DMS153 treated with DMSO at 0.1 percent for 48 hours (cell line): Measurements from ENCODE around the gene COL23A1.

Experiments
- DNase-seq: peaks from one replicate; lab custom pipeline; 2025; ENCODE audit not compliant: unreplicated experiment; lab: John Stamatoyannopoulos, UW

The COL23A1 gene

GRCh38 chr5:178439493-178440180 is 150.6 kb downstream of the COL23A1 start:
- DNase-seq: no peak

- no peak for DNase-seq
Measured at GRCh38 chr5:178438796-178439195, 151.4 kb downstream of the COL23A1 start.

- DNase-seq: no peak
Measured at GRCh38 chr5:178437386-178438075, 152.7 kb downstream of the COL23A1 start.

GRCh38 chr5:178436326-178436940 is 153.8 kb downstream of the COL23A1 start:
- DNase-seq: no peak

GRCh38 chr5:178435321-178436238 is 154.6 kb downstream of the COL23A1 start:
- no peak for DNase-seq

GRCh38 chr5:178434851-178435250 is 155.3 kb downstream of the COL23A1 start:
- no peak for DNase-seq

GRCh38 chr5:178434016-178434761 is 156.0 kb downstream of the COL23A1 start:
- no peak for DNase-seq

- DNase-seq: no peak
Measured at GRCh38 chr5:178433273-178433775, 156.9 kb downstream of the COL23A1 start.

- no peak for DNase-seq
Measured at GRCh38 chr5:178432421-178433272, 157.5 kb downstream of the COL23A1 start.

GRCh38 chr5:178431782-178432165 is 158.4 kb downstream of the COL23A1 start:
- no peak for DNase-seq

GRCh38 chr5:178431063-178431781 is 159.0 kb downstream of the COL23A1 start:
- no peak for DNase-seq

GRCh38 chr5:178430186-178431062 is 159.8 kb downstream of the COL23A1 start:
- no peak for DNase-seq

GRCh38 chr5:178429491-178430185 is 160.6 kb downstream of the COL23A1 start:
- no peak for DNase-seq

GRCh38 chr5:178429156-178429468 is 161.1 kb downstream of the COL23A1 start:
- DNase-seq: no peak

GRCh38 chr5:178428341-178429155 is 161.6 kb downstream of the COL23A1 start:
- DNase-seq: no peak

- no peak for DNase-seq
Measured at GRCh38 chr5:178427576-178428197, 162.5 kb downstream of the COL23A1 start.
